Epithelial cell of esophagus (primary cell): ENCODE data around the gene PKM.

Experiments
- DNase-seq: peaks from one replicate; pipeline ENCODE4 v3.0.0; 2010; ENCODE audit warnings: low read depth
- H3K4me3 ChIP-seq: 2 replicates; pipeline ENCODE4 v1.5.1; 2011; ENCODE audit warnings: mild to moderate bottlenecking, low read length, control low read depth
- CTCF ChIP-seq: IDR thresholded peaks from 2 replicates; pipeline ENCODE4 v1.5.1; 2011; ENCODE audit warnings: low read depth, mild to moderate bottlenecking, low read length, control low read depth, inconsistent platforms; ENCODE audit not compliant: insufficient read depth; ENCODE audit errors: missing control alignments

The PKM gene

GRCh38 chr15:72242775-72243370 lies 11.9 kb upstream of the PKM start:
- H3K4me3 ChIP-seq = no peak overlapping the region
- no peak for TF ChIP-seq CTCF
- DNase-seq = no peak

DNA sequence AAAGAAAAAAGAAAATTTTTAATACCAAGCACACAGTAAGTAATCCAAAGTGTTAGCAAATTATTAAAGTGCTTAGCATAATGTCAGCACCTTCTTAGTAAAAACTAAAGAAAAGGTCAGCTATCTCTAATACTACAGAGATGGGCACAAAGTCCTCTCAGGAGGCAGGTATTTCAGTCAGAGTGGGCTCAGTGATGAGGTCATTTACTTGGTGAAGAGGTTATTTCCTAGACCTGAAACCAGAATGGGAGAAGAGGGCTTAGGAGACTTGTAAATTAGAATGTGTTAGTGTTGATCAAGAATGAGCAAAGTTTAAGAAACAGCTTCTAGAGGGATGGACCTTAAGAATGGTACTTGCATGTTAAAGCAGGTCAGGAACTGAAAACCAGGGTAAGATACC lies 8.7 kb upstream of the PKM start:
- no peak for DNase-seq
- no peak overlapping the region for H3K4me3 ChIP-seq
- no peak for TF ChIP-seq CTCF

- DNase-seq = no peak
- no peak overlapping the region for H3K4me3 ChIP-seq
- no peak for TF ChIP-seq CTCF
Measured at GRCh38 chr15:72238586-72238985, 7.6 kb upstream of the PKM start.

- DNase-seq = peak; percentile 50
- H3K4me3 ChIP-seq = no peak overlapping the region
- no peak for TF ChIP-seq CTCF
Measured at GRCh38 chr15:72237853-72238224, 6.8 kb upstream of the PKM start.

DNA sequence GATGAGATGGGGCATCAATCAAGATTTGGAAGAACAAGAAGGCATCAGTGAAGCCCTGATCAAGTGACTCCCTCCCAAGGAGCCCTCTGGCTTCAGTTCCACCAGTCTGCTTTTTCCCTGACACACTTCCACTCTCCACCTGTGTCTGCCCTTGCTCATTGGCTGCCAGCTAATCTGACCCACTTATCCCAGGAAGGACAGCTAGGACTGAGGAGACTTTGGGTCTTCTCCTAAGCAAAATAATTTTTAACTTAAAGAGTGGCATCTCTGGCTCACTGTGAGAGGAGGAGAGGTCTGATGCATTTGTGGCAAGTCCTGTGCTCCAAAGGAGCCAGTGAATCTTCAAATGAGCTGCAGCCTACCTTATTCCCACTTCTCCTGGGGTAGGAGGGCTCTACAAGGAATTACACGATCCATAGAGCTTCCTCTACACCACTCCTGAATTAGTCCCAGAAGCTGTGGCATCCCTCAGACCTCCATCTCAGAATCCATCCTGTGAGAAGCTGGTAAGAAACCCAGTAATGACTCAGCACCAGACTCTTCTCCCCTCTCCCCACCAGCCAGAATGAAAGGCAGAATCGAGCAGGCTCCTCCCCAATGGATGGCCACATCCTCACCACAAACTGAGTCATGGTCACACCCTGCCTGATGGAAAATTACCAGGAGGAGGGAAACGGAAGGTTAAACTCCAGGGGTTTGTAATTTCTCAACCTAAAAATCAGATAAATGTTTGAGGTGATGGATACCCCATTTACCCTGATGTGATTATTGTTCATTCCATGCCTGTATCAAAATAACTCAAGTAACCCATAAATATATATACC lies 6.3 kb upstream of the PKM start:
- peak overlapping the region; percentile 16 for H3K4me3 ChIP-seq
- TF ChIP-seq CTCF = no peak
- peak; percentile 98 for DNase-seq

- DNase-seq = no peak
- TF ChIP-seq CTCF = no peak
- H3K4me3 ChIP-seq = no peak overlapping the region
Measured at GRCh38 chr15:72236381-72237003, 5.5 kb upstream of the PKM start.
